H9 (cell line): ENCODE measurements around the gene ANKHD1. TPM values are rescaled to one million over a fixed set of nuclear protein-coding genes. Genes with fewer than 3 reads are reported as not detected.

Experiments
- DNase-seq: peaks from one replicate; pipeline ENCODE4 v3.0.0-alpha.2; 2017
- H2AFZ ChIP-seq: one replicate; pipeline ENCODE4 v1.6.1; 2013; ENCODE audit warnings: mild to moderate bottlenecking, low read length, control low read depth, moderate library complexity
- H2AK5ac ChIP-seq: 2 replicates; pipeline ENCODE4 v1.6.1; 2013; ENCODE audit warnings: low read length, control low read depth, mixed read lengths; ENCODE audit not compliant: insufficient read length
- H2BK120ac ChIP-seq: one replicate; pipeline ENCODE4 v1.6.1; 2013; ENCODE audit warnings: low read depth, mild to moderate bottlenecking, low read length, control low read depth, inconsistent platforms; ENCODE audit not compliant: poor library complexity, severe bottlenecking
- H2BK12ac ChIP-seq: 2 replicates; pipeline ENCODE4 v1.6.1; 2013; ENCODE audit warnings: low read length, control low read depth, mixed read lengths, low read depth; ENCODE audit not compliant: insufficient read length
- H2BK15ac ChIP-seq: 2 replicates; pipeline ENCODE4 v1.6.1; 2013; ENCODE audit warnings: low read depth, low read length, control low read depth
- H2BK20ac ChIP-seq: one replicate; pipeline ENCODE4 v1.6.1; 2013; ENCODE audit warnings: low read depth, mild to moderate bottlenecking, low read length, control low read depth, inconsistent platforms; ENCODE audit not compliant: poor library complexity, severe bottlenecking
- H2BK5ac ChIP-seq: 2 replicates; pipeline ENCODE4 v1.6.1; 2013; ENCODE audit warnings: low read length, control low read depth, mixed read lengths; ENCODE audit not compliant: insufficient read length
- H3K14ac ChIP-seq: 2 replicates; pipeline ENCODE4 v1.6.1; 2013; ENCODE audit warnings: low read length, control low read depth; ENCODE audit not compliant: insufficient read depth
- H3K18ac ChIP-seq: 2 replicates; pipeline ENCODE4 v1.6.1; 2013; ENCODE audit warnings: low read depth, mild to moderate bottlenecking, mixed read lengths, low read length, control low read depth; ENCODE audit not compliant: insufficient read length
- H3K23ac ChIP-seq: 2 replicates; pipeline ENCODE4 v1.6.1; 2013; ENCODE audit warnings: low read length, control low read depth, mixed read lengths, low read depth; ENCODE audit not compliant: insufficient read length
- H3K23me2 ChIP-seq: 2 replicates; pipeline ENCODE4 v1.6.1; 2013; ENCODE audit warnings: low read depth, mild to moderate bottlenecking, mixed read lengths, low read length, control low read depth; ENCODE audit not compliant: insufficient read length, poor library complexity, severe bottlenecking
- H3K27ac ChIP-seq: 2 replicates; pipeline ENCODE4 v1.5.1; 2013; ENCODE audit warnings: low read length, control low read depth, mixed read lengths, low read depth; ENCODE audit not compliant: insufficient read length
- H3K27me3 ChIP-seq: 2 replicates; pipeline ENCODE4 v1.6.1; 2013; ENCODE audit warnings: low read length, control low read depth, inconsistent platforms; ENCODE audit not compliant: insufficient read depth
- H3K4ac ChIP-seq: 2 replicates; pipeline ENCODE4 v1.6.1; 2013; ENCODE audit warnings: low read depth, mild to moderate bottlenecking, control low read depth, inconsistent platforms, low read length, moderate library complexity
- H3K4me1 ChIP-seq: 2 replicates; pipeline ENCODE4 v1.6.1; 2013; ENCODE audit warnings: low read length, control low read depth, inconsistent platforms; ENCODE audit not compliant: insufficient read depth
- H3K4me2 ChIP-seq: 2 replicates; pipeline ENCODE4 v1.6.1; 2013; ENCODE audit warnings: low read length, control low read depth, mixed read lengths; ENCODE audit not compliant: insufficient read length, insufficient read depth
- H3K56ac ChIP-seq: 2 replicates; pipeline ENCODE4 v1.6.1; 2013; ENCODE audit warnings: low read depth, mild to moderate bottlenecking, mixed read lengths, low read length, control low read depth; ENCODE audit not compliant: insufficient read length
- H3K79me1 ChIP-seq: 2 replicates; pipeline ENCODE4 v1.6.1; 2013; ENCODE audit warnings: low read depth, mild to moderate bottlenecking, moderate library complexity, low read length, control low read depth, inconsistent platforms; ENCODE audit not compliant: insufficient read depth, poor library complexity, severe bottlenecking
- H3K79me2 ChIP-seq: 2 replicates; pipeline ENCODE4 v1.6.1; 2013; ENCODE audit warnings: low read length, control low read depth, inconsistent platforms; ENCODE audit not compliant: insufficient read depth
- H3K9ac ChIP-seq: 2 replicates; pipeline ENCODE4 v1.6.1; 2013; ENCODE audit warnings: low read length, control low read depth, mixed read lengths; ENCODE audit not compliant: insufficient read length; ENCODE audit errors: extremely low read depth
- H3K9me3 ChIP-seq: one replicate; pipeline ENCODE4 v1.6.1; 2013; ENCODE audit warnings: low read depth, low read length, inconsistent platforms; ENCODE audit not compliant: control insufficient read depth
- H3T11ph ChIP-seq: one replicate; pipeline ENCODE4 v1.6.1; 2013; ENCODE audit warnings: mild to moderate bottlenecking, low read length, control low read depth, inconsistent platforms
- H4K20me1 ChIP-seq: one replicate; pipeline ENCODE4 v1.6.1; 2013; ENCODE audit not compliant: control insufficient read depth, insufficient read length, insufficient read depth
- H4K5ac ChIP-seq: 2 replicates; pipeline ENCODE4 v1.6.1; 2013; ENCODE audit warnings: low read depth, mild to moderate bottlenecking, mixed read lengths, low read length, control low read depth; ENCODE audit not compliant: insufficient read length
- H4K8ac ChIP-seq: replicated peaks from 2 replicates; pipeline ENCODE4 v1.6.1; 2013; ENCODE audit warnings: low read length, control low read depth, mixed read lengths, low read depth; ENCODE audit not compliant: insufficient read length
- H4K91ac ChIP-seq: 2 replicates; pipeline ENCODE4 v1.6.1; 2013; ENCODE audit warnings: low read depth, mild to moderate bottlenecking, moderate library complexity, mixed read lengths, low read length, control low read depth; ENCODE audit not compliant: insufficient read length
- H3K27ac Mint-ChIP-seq, 3 experiments: 2 replicates in 2 of 3; 3 replicates in 1 of 3; pipeline ENCODE4 v1.8.0; 2020 to 2021; ENCODE audit warnings: mixed read lengths in 3 of 3, mild to moderate bottlenecking in 1 of 3, moderate library complexity in 1 of 3
- H3K27me3 Mint-ChIP-seq: 2 replicates; pipeline ENCODE4 v1.8.0; 2021; ENCODE audit warnings: low read depth, mild to moderate bottlenecking, moderate library complexity, mixed read lengths
- H3K36me3 Mint-ChIP-seq, 3 experiments: 2 replicates in 2 of 3; 3 replicates in 1 of 3; pipeline ENCODE4 v1.8.0; 2020 to 2021; ENCODE audit warnings: low read depth in 3 of 3, mixed read lengths in 3 of 3; ENCODE audit not compliant: insufficient read depth in 1 of 3
- H3K4me1 Mint-ChIP-seq, 2 experiments: 2 replicates each; pipeline ENCODE4 v1.8.0; 2020; ENCODE audit warnings: mixed read lengths in 2 of 2
- H3K4me3 Mint-ChIP-seq, 2 experiments: 2 replicates in 1 of 2; 3 replicates in 1 of 2; pipeline ENCODE4 v1.8.0; 2020 to 2021; ENCODE audit warnings: mild to moderate bottlenecking in 2 of 2, mixed read lengths in 2 of 2, moderate library complexity in 1 of 2
- H3K9me3 Mint-ChIP-seq, 2 experiments: 2 replicates in 1 of 2; 3 replicates in 1 of 2; pipeline ENCODE4 v1.8.0; 2020; ENCODE audit warnings: mild to moderate bottlenecking in 2 of 2, mixed read lengths in 2 of 2, moderate library complexity in 1 of 2
- WGBS: extraction: QIAGEN DNeasy Blood & Tissue Kit; methylation state at CpG from one replicate; pipeline ENCODE4 v1.1.7; 2013; ENCODE audit warnings: missing lambda C conversion rate, low lambda C conversion rate, mixed read lengths; ENCODE audit not compliant: insufficient read length; ENCODE audit errors: extremely low coverage; 5-methylcytosine and 5-hydroxymethylcytosine counted together
- total RNA-seq: library from RNA; stranded (reverse); gene quantifications from 2 replicates; pipeline ENCODE4 v1.2.1, GENCODE V29; 2021
- TF ChIP-seq, protein P1 (sequence below): fragments of 200-600 bp; sonication (generic); conservative IDR thresholded peaks from 3 replicates; pipeline ENCODE4 v1.8.0; 2021; ENCODE audit warnings: antibody characterized with exemption, mild to moderate bottlenecking

Gene ANKHD1
- total RNA-seq, 1 experiment from 2014 or later, result 105 TPM

DNA sequence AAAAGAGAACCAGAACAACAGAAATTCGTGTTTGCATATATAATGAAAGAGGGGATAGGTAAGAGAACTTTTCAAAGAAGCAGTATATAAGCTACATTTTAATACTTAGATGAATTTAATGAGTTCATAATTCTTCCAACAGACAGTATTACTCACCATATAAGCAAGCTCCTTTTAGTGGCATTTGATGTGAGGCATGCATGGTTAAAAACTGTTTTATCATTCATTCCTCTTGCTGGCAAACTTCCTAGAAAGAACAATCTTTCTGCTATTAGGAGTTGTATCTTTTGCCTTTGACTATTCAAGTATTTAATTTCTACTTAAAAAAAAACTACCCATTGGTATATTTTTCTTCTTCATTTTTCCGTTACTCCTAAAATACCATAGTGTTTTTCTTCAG lies 80.1 kb downstream of the ANKHD1 start:
- Histone ChIP-seq H3K23ac (no peak overlapping the region), H3K23me2 (no peaks in the 10 kb centered on the region), H4K5ac (no peak overlapping the region), H2BK15ac (no peak overlapping the region), H3K9ac (no peak overlapping the region), H2BK120ac (no peak overlapping the region), H2AFZ (no peak overlapping the region), H3K9me3 (no peaks in the 10 kb centered on the region), H4K91ac (no peak overlapping the region), H3K4me1 (no peaks in the 10 kb centered on the region), H3K4me2 (no peak overlapping the region), H4K8ac (no peak overlapping the region), H3T11ph (no peak overlapping the region), H3K79me1 (no peaks in the 10 kb centered on the region), H3K14ac (no peak overlapping the region), H4K20me1 (no peaks in the 10 kb centered on the region), H3K4ac (no peak overlapping the region), H2BK5ac (no peak overlapping the region), H3K27me3 (no peaks in the 10 kb centered on the region), H3K27ac (no peak overlapping the region), H3K18ac (no peak overlapping the region), H3K79me2 (no peaks in the 10 kb centered on the region), H2BK12ac (no peak overlapping the region), H3K56ac (no peak overlapping the region), H2BK20ac (no peak overlapping the region), H2AK5ac (no peak overlapping the region)
- no peak overlapping the region for H3K27ac Mint-ChIP-seq
- no peak for DNase-seq
- H3K9me3 Mint-ChIP-seq, result no peaks in the 10 kb centered on the region
- H3K36me3 Mint-ChIP-seq, result peaks cover 4 to 25% (median 25%) of the 10 kb centered on the region in 3 experiments; a peak in 5 of 7 replicates
- no peak overlapping the region for H3K4me3 Mint-ChIP-seq
- TF ChIP-seq, protein P1, sequence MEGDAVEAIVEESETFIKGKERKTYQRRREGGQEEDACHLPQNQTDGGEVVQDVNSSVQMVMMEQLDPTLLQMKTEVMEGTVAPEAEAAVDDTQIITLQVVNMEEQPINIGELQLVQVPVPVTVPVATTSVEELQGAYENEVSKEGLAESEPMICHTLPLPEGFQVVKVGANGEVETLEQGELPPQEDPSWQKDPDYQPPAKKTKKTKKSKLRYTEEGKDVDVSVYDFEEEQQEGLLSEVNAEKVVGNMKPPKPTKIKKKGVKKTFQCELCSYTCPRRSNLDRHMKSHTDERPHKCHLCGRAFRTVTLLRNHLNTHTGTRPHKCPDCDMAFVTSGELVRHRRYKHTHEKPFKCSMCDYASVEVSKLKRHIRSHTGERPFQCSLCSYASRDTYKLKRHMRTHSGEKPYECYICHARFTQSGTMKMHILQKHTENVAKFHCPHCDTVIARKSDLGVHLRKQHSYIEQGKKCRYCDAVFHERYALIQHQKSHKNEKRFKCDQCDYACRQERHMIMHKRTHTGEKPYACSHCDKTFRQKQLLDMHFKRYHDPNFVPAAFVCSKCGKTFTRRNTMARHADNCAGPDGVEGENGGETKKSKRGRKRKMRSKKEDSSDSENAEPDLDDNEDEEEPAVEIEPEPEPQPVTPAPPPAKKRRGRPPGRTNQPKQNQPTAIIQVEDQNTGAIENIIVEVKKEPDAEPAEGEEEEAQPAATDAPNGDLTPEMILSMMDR, result no peak
- no CpG with 5 or more reads among the region's 2 CpGs for WGBS
- H3K27me3 Mint-ChIP-seq, result no peaks in the 10 kb centered on the region
- no peaks in the 10 kb centered on the region for H3K4me1 Mint-ChIP-seq
